ENCODE measurements around the gene M1AP.

DNA sequence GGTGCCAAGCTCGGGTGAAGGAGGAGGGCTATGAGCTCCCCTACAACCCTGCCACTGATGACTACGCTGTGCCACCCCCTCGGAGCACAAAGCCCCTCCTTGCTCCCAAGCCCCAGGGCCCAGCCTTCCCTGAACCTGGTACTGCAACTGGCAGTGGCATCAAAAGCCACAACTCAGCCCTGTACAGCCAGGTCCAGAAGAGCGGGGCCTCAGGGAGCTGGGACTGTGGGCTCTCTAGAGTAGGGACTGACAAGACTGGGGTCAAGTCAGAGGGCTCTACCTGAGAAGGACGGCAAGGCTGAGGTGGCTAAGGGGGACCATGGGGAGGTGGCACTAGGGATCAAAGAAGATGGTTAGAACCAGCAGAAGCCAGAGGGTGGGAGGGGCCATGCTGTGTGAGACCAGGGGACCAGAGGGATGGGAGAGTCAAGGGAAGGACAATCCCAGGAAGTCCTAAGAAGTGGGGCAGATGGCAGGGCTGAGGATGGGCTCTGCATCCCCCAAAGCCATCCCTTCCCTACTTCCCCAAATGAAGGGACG, 91.2 kb downstream of the M1AP start:
- TF ChIP-seq, protein P1, sequence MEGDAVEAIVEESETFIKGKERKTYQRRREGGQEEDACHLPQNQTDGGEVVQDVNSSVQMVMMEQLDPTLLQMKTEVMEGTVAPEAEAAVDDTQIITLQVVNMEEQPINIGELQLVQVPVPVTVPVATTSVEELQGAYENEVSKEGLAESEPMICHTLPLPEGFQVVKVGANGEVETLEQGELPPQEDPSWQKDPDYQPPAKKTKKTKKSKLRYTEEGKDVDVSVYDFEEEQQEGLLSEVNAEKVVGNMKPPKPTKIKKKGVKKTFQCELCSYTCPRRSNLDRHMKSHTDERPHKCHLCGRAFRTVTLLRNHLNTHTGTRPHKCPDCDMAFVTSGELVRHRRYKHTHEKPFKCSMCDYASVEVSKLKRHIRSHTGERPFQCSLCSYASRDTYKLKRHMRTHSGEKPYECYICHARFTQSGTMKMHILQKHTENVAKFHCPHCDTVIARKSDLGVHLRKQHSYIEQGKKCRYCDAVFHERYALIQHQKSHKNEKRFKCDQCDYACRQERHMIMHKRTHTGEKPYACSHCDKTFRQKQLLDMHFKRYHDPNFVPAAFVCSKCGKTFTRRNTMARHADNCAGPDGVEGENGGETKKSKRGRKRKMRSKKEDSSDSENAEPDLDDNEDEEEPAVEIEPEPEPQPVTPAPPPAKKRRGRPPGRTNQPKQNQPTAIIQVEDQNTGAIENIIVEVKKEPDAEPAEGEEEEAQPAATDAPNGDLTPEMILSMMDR (IDR thresholded peaks at IDR 0.05): no peak
- TF ChIP-seq POLR2AphosphoS5 (IDR thresholded peaks at IDR 0.05) (no peak), POLR2A (IDR thresholded peaks at IDR 0.05) (no peak)
